HepG2 (cell line): ENCODE results near the gene ARL2. TPM values are rescaled to one million over a fixed set of nuclear protein-coding genes. Genes with fewer than 3 reads are reported as not detected.
A peak's percentile ranks its signal among the peaks of the same experiment; 100 is the strongest.

Source experiments
- EED ChIP-seq: sonication (generic); formaldehyde crosslinking; IDR thresholded peaks from 2 replicates; pipeline ENCODE4 v1.5.0; 2020; ENCODE audit warnings: mild to moderate bottlenecking, missing genetic modification reagents
- ETV6 ChIP-seq: sonication (generic); formaldehyde crosslinking; conservative IDR thresholded peaks from 2 replicates; pipeline ENCODE4 v1.4.0; 2020; ENCODE audit warnings: missing genetic modification reagents
- FOSL1 ChIP-seq: sonication (generic); formaldehyde crosslinking; IDR thresholded peaks from 2 replicates; pipeline ENCODE4 v1.9.0; 2021; ENCODE audit warnings: missing genetic modification reagents, borderline replicate concordance
- FUBP1 ChIP-seq: sonication (generic); formaldehyde crosslinking; IDR thresholded peaks from 2 replicates; pipeline ENCODE4 v1.5.1; 2020; ENCODE audit warnings: missing genetic modification reagents, mild to moderate bottlenecking, borderline replicate concordance
- GLI4 ChIP-seq: sonication (generic); formaldehyde crosslinking; IDR thresholded peaks from 2 replicates; pipeline ENCODE4 v1.5.1; 2020; ENCODE audit warnings: missing genetic modification reagents, mild to moderate bottlenecking, moderate library complexity, borderline replicate concordance
- HNRNPK ChIP-seq: fragments of 200-400 bp; formaldehyde crosslinking; IDR thresholded peaks from 2 replicates; pipeline ENCODE4 v1.6.1; 2018; ENCODE audit warnings: low read length, low read depth, moderate library complexity, mild to moderate bottlenecking; ENCODE audit not compliant: poor library complexity, severe bottlenecking
- HOXA3 ChIP-seq: sonication (generic); formaldehyde crosslinking; IDR thresholded peaks from 2 replicates; pipeline ENCODE4 v1.5.0; 2020; ENCODE audit warnings: missing genetic modification reagents
- HOXA9 ChIP-seq: sonication (generic); formaldehyde crosslinking; IDR thresholded peaks from 2 replicates; pipeline ENCODE4 v1.8.1; 2022; ENCODE audit warnings: missing genetic modification reagents, mild to moderate bottlenecking, moderate library complexity, borderline replicate concordance
- IKZF5 ChIP-seq: IDR thresholded peaks from 2 replicates; pipeline ENCODE4 v1.6.1; 2018; ENCODE audit warnings: missing genetic modification reagents, mild to moderate bottlenecking, missing compliant biosample characterization
- IRF9 ChIP-seq: sonication (generic); formaldehyde crosslinking; IDR thresholded peaks from 2 replicates; pipeline ENCODE4 v1.8.0; 2022; ENCODE audit warnings: missing genetic modification reagents, mild to moderate bottlenecking, borderline replicate concordance
- ISX ChIP-seq: sonication (generic); formaldehyde crosslinking; conservative IDR thresholded peaks from 2 replicates; pipeline ENCODE4 v1.5.0; 2020; ENCODE audit warnings: missing genetic modification reagents
- KDM6A ChIP-seq: IDR thresholded peaks from 2 replicates; pipeline ENCODE4 v1.6.1; 2016; ENCODE audit warnings: low read depth
- PRDM15 ChIP-seq: sonication (generic); formaldehyde crosslinking; IDR thresholded peaks from 2 replicates; pipeline ENCODE4 v1.4.0; 2020; ENCODE audit warnings: missing genetic modification reagents
- RFX1 ChIP-seq: fragments of 450-650 bp; IDR thresholded peaks from 2 replicates; pipeline ENCODE4 v1.6.1; 2017
- ZBTB21 ChIP-seq: sonication (generic); formaldehyde crosslinking; IDR thresholded peaks from 2 replicates; pipeline ENCODE4 v1.4.0; 2020; ENCODE audit warnings: missing genetic modification reagents
- ZC3H13 ChIP-seq: sonication (generic); formaldehyde crosslinking; IDR thresholded peaks from 2 replicates; pipeline ENCODE4 v1.8.1; 2023; ENCODE audit warnings: mild to moderate bottlenecking, missing genetic modification reagents, moderate library complexity
- ZNF737 ChIP-seq: sonication (generic); formaldehyde crosslinking; IDR thresholded peaks from 2 replicates; pipeline ENCODE4 v1.5.0; 2020; ENCODE audit warnings: missing genetic modification reagents, mild to moderate bottlenecking, borderline replicate concordance
- polyA plus RNA-seq, 8 experiments: library from polyadenylated mRNA; depleted of rRNA in 3 of 8; stranded (reverse) in 7 of 8; unstranded in 1 of 8; fragments of >200 nt; fragmentation: Illumina TruSeq in 4 of 8; extraction: Trizol in 4 of 8; gene quantifications; 2 replicates each; pipeline versions ENCODE4 v1.2.1 to v1.2.3, GENCODE V29; 2011 to 2016; ENCODE audit warnings: low read depth in 4 of 8, missing spikeins in 1 of 8, mixed read lengths in 1 of 8; ENCODE audit not compliant: insufficient read depth in 1 of 8
- total RNA-seq, 5 experiments: library from RNA; depleted of rRNA; stranded (reverse); fragments of >200 nt; fragmentation: Illumina TruSeq; extraction: Trizol; gene quantifications; 2 replicates each; pipeline ENCODE4 v1.2.3, GENCODE V29; 2016; ENCODE audit warnings: low read depth in 1 of 5
- TF ChIP-seq, protein P1 (sequence below): sonication (generic); formaldehyde crosslinking; IDR thresholded peaks from 2 replicates; pipeline ENCODE4 v1.4.0; 2020; ENCODE audit warnings: missing genetic modification reagents, borderline replicate concordance

ARL2 gene
- total and polyA plus RNA-seq, 2 of the 13 experiments (the other 11 are each of a cell fraction or from before 2014, with no cell fraction given) = 82.9 to 84.4 TPM

- TF ChIP-seq PRDM15 (CRISPR knock-in tag) = no peak
- no peak for TF ChIP-seq KDM6A (CRISPR knock-in tag)
- TF ChIP-seq RFX1 = no peak
- peak; percentile 15; the same call in 1 of the 2 replicates for TF ChIP-seq HOXA3 (CRISPR knock-in tag)
- no peak for TF ChIP-seq ISX (CRISPR knock-in tag)
- no peak for TF ChIP-seq FOSL1 (CRISPR knock-in tag)
- no peak for TF ChIP-seq ETV6 (CRISPR knock-in tag)
- TF ChIP-seq HNRNPK = no peak
- TF ChIP-seq GLI4 (CRISPR knock-in tag) = 0 out of 2 replicates have a peak, but pooled peaks have one; percentile 19
- TF ChIP-seq, protein P1, sequence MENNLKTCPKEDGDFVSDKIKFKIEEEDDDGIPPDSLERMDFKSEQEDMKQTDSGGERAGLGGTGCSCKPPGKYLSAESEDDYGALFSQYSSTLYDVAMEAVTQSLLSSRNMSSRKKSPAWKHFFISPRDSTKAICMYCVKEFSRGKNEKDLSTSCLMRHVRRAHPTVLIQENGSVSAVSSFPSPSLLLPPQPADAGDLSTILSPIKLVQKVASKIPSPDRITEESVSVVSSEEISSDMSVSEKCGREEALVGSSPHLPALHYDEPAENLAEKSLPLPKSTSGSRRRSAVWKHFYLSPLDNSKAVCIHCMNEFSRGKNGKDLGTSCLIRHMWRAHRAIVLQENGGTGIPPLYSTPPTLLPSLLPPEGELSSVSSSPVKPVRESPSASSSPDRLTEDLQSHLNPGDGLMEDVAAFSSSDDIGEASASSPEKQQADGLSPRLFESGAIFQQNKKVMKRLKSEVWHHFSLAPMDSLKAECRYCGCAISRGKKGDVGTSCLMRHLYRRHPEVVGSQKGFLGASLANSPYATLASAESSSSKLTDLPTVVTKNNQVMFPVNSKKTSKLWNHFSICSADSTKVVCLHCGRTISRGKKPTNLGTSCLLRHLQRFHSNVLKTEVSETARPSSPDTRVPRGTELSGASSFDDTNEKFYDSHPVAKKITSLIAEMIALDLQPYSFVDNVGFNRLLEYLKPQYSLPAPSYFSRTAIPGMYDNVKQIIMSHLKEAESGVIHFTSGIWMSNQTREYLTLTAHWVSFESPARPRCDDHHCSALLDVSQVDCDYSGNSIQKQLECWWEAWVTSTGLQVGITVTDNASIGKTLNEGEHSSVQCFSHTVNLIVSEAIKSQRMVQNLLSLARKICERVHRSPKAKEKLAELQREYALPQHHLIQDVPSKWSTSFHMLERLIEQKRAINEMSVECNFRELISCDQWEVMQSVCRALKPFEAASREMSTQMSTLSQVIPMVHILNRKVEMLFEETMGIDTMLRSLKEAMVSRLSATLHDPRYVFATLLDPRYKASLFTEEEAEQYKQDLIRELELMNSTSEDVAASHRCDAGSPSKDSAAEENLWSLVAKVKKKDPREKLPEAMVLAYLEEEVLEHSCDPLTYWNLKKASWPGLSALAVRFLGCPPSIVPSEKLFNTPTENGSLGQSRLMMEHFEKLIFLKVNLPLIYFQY = no peak
- TF ChIP-seq ZBTB21 (CRISPR knock-in tag) = no peak
- no peak for TF ChIP-seq HOXA9 (CRISPR knock-in tag)
- no peak for TF ChIP-seq ZC3H13 (CRISPR knock-in tag)
- TF ChIP-seq FUBP1 = no peak
- no peak for TF ChIP-seq EED (CRISPR knock-in tag)
- no peak for TF ChIP-seq ZNF737 (CRISPR knock-in tag)
- no peak for TF ChIP-seq IRF9
- TF ChIP-seq IKZF5 (CRISPR knock-in tag) = no peak
Measured at GRCh38 chr11:65066315-65066714, 52.4 kb downstream of the ARL2 start (continued).
